ENCODE data around the gene SLC2A13. TPM values are rescaled to one million over a fixed set of nuclear protein-coding genes. Genes with fewer than 3 reads are reported as not detected.
"Not testable (repeated sequence)": the region's sequence is repeated elsewhere in the genome, so short reads cannot be mapped to it uniquely, and the experiment has no call there.

The SLC2A13 gene
- total RNA-seq, 1 donor from 2014 or later = 8.5 TPM

GRCh38 chr12:40038619-40039018, 67.3 kb downstream of the SLC2A13 start:
- DNase-seq (ENCODE audit: low spot score) = no peak

- DNase-seq (ENCODE audit: low spot score) = no peak
Observed at GRCh38 chr12:40034712-40035111, 71.2 kb downstream of the SLC2A13 start.

- DNase-seq (ENCODE audit: low spot score) = no peak
Observed at GRCh38 chr12:40034156-40034555, 71.7 kb downstream of the SLC2A13 start.

- no peak for DNase-seq (ENCODE audit: low spot score)
Observed at GRCh38 chr12:40033242-40033630, 72.6 kb downstream of the SLC2A13 start.

GRCh38 chr12:40032433-40033241, 73.2 kb downstream of the SLC2A13 start:
- no peak for DNase-seq (ENCODE audit: low spot score)

DNA sequence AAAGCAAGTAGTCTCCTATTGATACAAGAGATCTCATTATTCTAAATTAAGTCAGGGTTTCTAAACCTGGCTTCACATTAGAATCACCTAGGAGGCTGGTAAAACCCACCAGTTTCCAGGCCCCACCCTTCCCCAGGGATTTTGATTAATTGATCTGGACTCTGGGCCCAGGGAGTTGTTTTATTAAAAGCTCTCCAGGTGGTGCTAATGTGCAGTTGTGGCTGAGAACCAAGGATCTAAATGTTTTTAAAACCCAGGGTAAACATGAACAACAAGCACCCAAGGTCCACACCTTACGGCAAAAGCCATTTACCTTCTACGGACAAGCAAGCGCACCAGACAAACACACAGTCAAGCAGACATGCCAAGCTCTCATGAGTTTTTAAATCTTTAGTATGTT, 73.9 kb downstream of the SLC2A13 start:
- no peak for DNase-seq (ENCODE audit: low spot score)

GRCh38 chr12:40030970-40031369, 74.9 kb downstream of the SLC2A13 start:
- not testable (repeated sequence) for DNase-seq (ENCODE audit: low spot score)

GRCh38 chr12:40028296-40028695, 77.6 kb downstream of the SLC2A13 start:
- DNase-seq (ENCODE audit: low spot score) = no peak

DNA sequence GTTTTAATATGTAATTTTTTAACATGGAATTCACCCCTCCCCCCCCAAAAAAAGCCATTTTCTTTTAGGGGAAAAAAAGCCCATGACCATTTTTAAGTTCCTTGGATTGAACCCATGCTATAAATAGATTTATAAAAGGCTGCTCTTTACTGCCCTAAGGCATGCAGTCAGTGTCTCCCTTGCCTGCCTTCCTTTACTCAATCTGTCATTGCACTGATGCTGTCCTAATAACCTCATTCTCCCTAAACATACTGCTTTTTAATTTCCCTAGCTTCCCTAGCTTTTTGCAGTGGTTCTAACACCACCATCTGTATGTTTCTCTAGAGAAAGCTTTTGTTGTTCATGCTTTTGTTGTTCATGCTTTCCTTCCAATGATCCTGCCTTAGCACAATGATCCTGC, 83.0 kb downstream of the SLC2A13 start:
- no peak for DNase-seq (ENCODE audit: low spot score)

DNA sequence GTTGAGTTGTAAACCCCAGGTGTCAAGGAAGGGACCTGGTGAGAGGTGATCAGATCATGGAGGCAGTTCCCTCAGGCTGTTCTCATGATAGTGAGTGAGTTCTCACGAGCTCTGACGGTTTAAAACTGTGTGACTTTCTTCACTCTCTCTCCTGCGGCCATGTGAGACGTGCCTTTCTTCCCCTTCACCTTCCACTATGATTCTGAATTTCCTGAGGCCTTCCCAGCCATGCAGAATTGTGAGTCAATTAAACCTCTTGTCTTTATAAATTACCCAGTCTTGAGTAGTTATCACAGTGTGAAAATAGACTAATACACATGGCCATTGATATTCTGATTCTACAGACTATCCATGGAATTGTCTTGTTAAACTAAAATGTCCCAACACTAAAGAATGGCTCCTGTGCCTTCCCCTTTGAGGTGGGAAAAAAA, 85.6 kb downstream of the SLC2A13 start:
- DNase-seq (ENCODE audit: low spot score) = no peak

- DNase-seq (ENCODE audit: low spot score) = no peak
Observed at GRCh38 chr12:40017488-40017887, 88.4 kb downstream of the SLC2A13 start.

DNA sequence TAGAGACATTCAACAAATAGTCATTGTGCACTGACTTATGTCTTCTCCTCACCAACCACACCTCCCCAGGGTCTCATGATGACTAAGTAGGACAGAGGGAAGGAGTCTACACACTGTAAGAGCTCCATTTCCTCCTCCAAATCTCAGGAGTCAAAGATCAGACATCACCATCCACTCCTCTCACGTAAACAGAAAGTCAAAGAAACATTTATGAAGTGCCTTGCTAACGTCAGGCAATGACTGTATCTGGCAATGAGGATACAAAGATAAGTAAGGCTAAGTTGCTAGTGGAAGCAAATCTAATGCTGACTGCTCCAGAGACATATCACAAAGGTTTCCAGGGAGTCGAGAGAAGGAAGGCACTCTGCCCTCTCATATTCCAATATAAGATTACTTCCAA, 88.9 kb downstream of the SLC2A13 start:
- DNase-seq (ENCODE audit: low spot score) = no peak

GRCh38 chr12:40015881-40016280, 90.0 kb downstream of the SLC2A13 start:
- no peak for DNase-seq (ENCODE audit: low spot score)

GRCh38 chr12:40015345-40015744, 90.5 kb downstream of the SLC2A13 start:
- DNase-seq (ENCODE audit: low spot score) = no peak

DNA sequence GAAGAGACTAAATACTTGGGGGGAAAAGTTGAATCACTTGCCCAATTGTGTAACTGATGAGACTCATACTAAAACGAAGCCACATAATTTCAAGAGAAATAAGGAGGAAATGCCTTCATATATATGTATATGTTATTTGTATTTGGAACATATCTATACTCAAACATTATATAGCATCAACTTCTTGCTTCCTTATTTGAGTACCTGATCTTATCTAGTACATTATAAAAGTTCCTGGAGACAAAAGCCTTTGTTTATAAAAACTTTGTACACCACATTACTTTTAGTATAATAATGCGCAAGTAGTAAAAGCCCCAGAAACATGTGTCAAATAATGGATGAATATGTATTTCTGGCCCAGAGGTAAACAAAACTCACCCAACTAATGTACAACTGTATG, 92.0 kb downstream of the SLC2A13 start:
- no peak for DNase-seq (ENCODE audit: low spot score)

GRCh38 chr12:40013292-40013691, 92.6 kb downstream of the SLC2A13 start:
- DNase-seq (ENCODE audit: low spot score) = no peak

DNA sequence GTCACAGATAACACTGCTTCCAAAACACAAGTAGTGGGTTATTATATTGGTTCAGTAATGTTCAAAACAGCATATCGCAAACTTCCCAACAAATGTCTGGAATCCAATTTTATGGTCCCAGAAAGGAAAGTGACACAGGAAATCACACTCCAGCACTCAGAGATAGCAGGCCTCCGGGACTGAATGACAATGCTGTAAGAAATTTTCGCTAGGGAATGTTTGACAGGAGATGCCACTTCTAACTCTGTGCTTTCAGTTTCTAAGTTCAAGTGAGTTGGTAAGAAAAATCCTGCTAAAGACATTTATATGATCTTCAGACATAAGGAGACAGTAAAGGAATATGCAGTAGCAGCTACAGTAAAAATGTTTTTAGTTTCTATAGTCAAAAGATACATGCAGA, 93.2 kb downstream of the SLC2A13 start:
- DNase-seq (ENCODE audit: low spot score) = no peak

- no peak for DNase-seq (ENCODE audit: low spot score)
Observed at GRCh38 chr12:40011775-40012129, 94.1 kb downstream of the SLC2A13 start.

DNA sequence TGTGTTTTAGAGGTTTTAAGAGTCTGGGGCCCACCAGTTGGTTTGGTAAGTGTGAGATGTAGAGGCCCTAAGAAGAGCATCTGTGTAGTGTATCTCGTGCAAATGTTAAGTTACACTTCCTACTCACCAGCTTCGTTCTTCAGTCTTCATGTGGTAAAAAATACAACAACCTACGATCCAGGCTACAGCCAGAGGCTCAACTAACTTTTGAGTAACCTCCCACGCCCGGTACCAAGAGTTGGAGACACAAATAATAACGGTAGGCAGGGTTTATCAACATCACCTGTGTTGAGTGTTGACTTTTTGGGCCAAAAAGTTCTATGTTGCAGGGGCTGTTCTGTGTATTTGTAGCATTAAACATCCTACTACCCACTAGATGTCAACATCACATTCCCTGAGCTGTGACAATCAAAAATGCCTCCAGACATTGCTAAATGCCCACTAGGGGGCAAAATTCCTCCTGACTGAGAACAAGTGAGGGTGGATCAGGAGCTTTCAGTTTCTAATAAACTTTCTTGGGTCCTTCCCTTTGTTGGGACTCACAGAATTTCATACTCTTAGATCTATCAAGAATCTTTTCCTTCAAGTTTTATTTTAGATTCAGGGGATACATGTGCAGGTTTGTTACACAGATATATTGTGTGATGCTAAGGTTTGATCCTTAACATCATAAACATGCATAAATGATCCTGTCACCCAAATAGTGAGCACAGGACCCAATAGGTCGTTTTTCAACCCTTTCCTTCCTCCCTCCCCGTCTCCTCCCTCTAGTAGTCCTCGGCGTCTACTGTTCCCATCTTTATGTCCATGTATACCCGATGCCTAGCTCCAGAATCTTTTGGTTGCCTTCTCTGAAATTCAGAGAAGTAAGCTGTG, 94.7 kb downstream of the SLC2A13 start:
- peak; percentile 61 for DNase-seq (ENCODE audit: low spot score)

DNA sequence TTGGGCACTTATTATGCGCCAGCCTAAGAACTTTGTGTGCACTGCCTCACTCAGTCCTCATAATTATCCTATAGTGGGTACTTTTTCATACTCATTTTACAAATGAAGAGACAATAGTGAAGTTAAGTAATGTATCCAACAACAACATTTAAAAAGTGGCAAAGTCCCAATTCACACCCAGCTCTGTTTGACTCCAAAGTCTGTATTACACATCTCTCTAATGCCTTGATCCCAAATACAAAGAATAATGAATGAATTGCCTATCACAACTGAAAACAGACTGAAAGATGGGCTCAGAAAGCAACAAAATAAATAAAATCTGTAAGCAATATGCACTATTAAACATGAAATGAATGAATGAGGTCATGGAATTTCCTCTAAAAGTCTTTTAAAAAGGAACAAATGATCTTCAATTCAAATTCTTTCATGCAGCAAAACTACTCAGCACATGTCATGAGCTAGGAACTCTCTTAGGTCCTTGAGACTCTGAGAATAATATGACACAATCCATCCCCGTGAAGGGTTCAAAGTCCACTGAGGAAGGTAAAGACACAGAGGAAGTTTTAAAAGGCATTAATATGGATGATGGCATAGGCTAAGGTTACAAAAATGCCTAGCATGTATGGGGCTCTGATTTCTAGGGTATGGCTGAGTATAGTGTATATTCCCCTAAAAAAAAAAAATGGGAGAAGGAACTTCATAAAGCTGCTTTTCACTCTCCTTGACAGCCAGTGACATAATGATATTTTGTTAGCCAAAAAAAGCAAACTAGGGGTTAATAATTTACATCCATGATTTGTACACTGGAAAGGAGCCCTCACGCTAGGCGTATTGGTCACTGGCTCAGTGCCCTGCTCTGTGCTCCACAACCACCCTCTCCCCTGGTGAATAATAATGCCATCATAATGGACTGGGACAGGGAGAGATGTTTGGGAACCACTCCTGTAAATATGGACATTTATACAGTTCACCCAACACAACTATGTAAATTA, 103.4 kb downstream of the SLC2A13 start:
- DNase-seq (ENCODE audit: low spot score) = no peak

GRCh38 chr12:40001406-40001805, 104.5 kb downstream of the SLC2A13 start:
- no peak for DNase-seq (ENCODE audit: low spot score)

GRCh38 chr12:40000884-40001283, 105.0 kb downstream of the SLC2A13 start:
- no peak for DNase-seq (ENCODE audit: low spot score)
